SK-N-SH (cell line): ENCODE data around the gene GRWD1. TPM values are rescaled to one million over a fixed set of nuclear protein-coding genes. Genes with fewer than 3 reads are reported as not detected.
A peak's percentile ranks its signal among the peaks of the same experiment; 100 is the strongest.

Experiments used
- CTCF ChIA-PET: fragments of 300-600, 350-600 bp; formaldehyde crosslinking; extraction: SDS; loops from one replicate; lab custom pipeline; 2021; lab: Yijun Ruan, JAX
- POLR2A ChIA-PET: fragments of 350-600 bp; sonication (Branson Sonifier 250); formaldehyde crosslinking; extraction: SDS; loops from one replicate; lab custom pipeline; 2020; ENCODE audit warnings: antibody characterized with exemption, inconsistent platforms; lab: Yijun Ruan, JAX
- DNase-seq: peaks from one replicate; pipeline ENCODE4 v3.0.0; 2012
- H2AFZ ChIP-seq: fragments of 200-600 bp; sonication (generic); 2 replicates; pipeline ENCODE4 v1.8.1; 2016; ENCODE audit warnings: antibody characterized with exemption, mild to moderate bottlenecking, low read depth
- H3F3A ChIP-seq: fragments of 200-600 bp; sonication (generic); replicated peaks from 2 replicates; pipeline ENCODE3; 2016; ENCODE audit warnings: antibody characterized with exemption, mild to moderate bottlenecking; ENCODE audit not compliant: insufficient read depth
- H3K27ac ChIP-seq, 2 experiments: fragments of 200-500 bp in 1 of 2; fragments of 200-600 bp in 1 of 2; sonication (Bioruptor generic) in 1 of 2; sonication (generic), shearing (Covaris generic) in 1 of 2; 2 replicates each; pipeline versions ENCODE4 v1.5.1 to v1.6.1; 2014 to 2016; ENCODE audit warnings: low read depth in 2 of 2, inconsistent platforms in 1 of 2, low read length in 1 of 2, mild to moderate bottlenecking in 1 of 2, mixed read lengths in 1 of 2
- H3K27me3 ChIP-seq: fragments of 200-600 bp; sonication (generic), shearing (Covaris generic); 2 replicates; pipeline ENCODE4 v1.6.1; 2016; ENCODE audit warnings: mixed run types; ENCODE audit not compliant: insufficient read depth
- H3K36me3 ChIP-seq, 2 experiments: fragments of 200-500 bp in 1 of 2; fragments of 200-600 bp in 1 of 2; sonication (Bioruptor generic) in 1 of 2; sonication (generic) in 1 of 2; replicated peaks in 1 of 2; 2 replicates each; pipeline versions ENCODE3 to v1.5.1; 2014 to 2016; ENCODE audit warnings: low read length in 1 of 2, mild to moderate bottlenecking in 1 of 2; ENCODE audit not compliant: insufficient read depth in 2 of 2, control insufficient read depth in 1 of 2
- H3K4me1 ChIP-seq, 2 experiments: fragments of 200-500 bp in 1 of 2; fragments of 200-600 bp in 1 of 2; sonication (Bioruptor generic) in 1 of 2; sonication (generic), shearing (Covaris generic) in 1 of 2; 2 replicates each; pipeline versions ENCODE4 v1.5.1 to v1.6.1; 2014 to 2016; ENCODE audit warnings: low read depth in 1 of 2, low read length in 1 of 2, mixed run types in 1 of 2; ENCODE audit not compliant: insufficient read depth in 2 of 2, control insufficient read depth in 1 of 2
- H3K4me2 ChIP-seq: fragments of 200-600 bp; sonication (generic), shearing (Covaris generic); 2 replicates; pipeline ENCODE4 v1.6.1; 2017; ENCODE audit warnings: mixed run types
- H3K4me3 ChIP-seq, 2 experiments: fragments of 200-500 bp in 1 of 2; fragments of 200-600 bp in 1 of 2; sonication (Bioruptor generic) in 1 of 2; sonication (generic), shearing (Covaris generic) in 1 of 2; 2 replicates each; pipeline versions ENCODE4 v1.5.1 to v1.8.1; 2014 to 2016; ENCODE audit warnings: low read depth in 2 of 2, inconsistent platforms in 1 of 2, low read length in 1 of 2, mild to moderate bottlenecking in 1 of 2, mixed read lengths in 1 of 2, moderate library complexity in 1 of 2
- H3K79me2 ChIP-seq: fragments of 200-600 bp; sonication (generic); 2 replicates; pipeline ENCODE4 v1.8.1; 2017; ENCODE audit warnings: mild to moderate bottlenecking; ENCODE audit not compliant: insufficient read depth
- H3K9ac ChIP-seq: fragments of 200-600 bp; sonication (generic); 2 replicates; pipeline ENCODE4 v1.6.1; 2017; ENCODE audit warnings: mixed run types
- H3K9me2 ChIP-seq: fragments of 200-600 bp; sonication (generic); 2 replicates; pipeline ENCODE4 v1.6.1; 2017; ENCODE audit warnings: mixed run types
- H3K9me3 ChIP-seq: fragments of 200-600 bp; sonication (generic); 2 replicates; pipeline ENCODE4 v1.6.1; 2017; ENCODE audit warnings: mixed run types, mild to moderate bottlenecking, moderate library complexity
- H4K20me1 ChIP-seq: fragments of 200-600 bp; sonication (generic); 2 replicates; pipeline ENCODE4 v1.6.1; 2017; ENCODE audit warnings: mild to moderate bottlenecking, mixed run types; ENCODE audit not compliant: insufficient read depth
- CHD2 ChIP-seq: fragments of 150-350 bp; IDR thresholded peaks from 2 replicates; pipeline ENCODE4 v1.6.1; 2018; ENCODE audit warnings: low read length; ENCODE audit not compliant: partially characterized antibody
- ELF1 ChIP-seq: IDR thresholded peaks from 2 replicates; pipeline ENCODE4 v1.4.0; 2012
- EP300 ChIP-seq, 2 experiments: IDR thresholded peaks; 2 replicates each; pipeline versions ENCODE4 v1.4.0 to v1.6.1; 2012; ENCODE audit warnings: borderline replicate concordance in 1 of 2, low read depth in 1 of 2, low read length in 1 of 2
- EZH2phosphoT487 ChIP-seq: fragments of 200-600 bp; sonication (generic); IDR thresholded peaks from 2 replicates; pipeline ENCODE4 v1.6.1; 2017; ENCODE audit warnings: low read depth, mixed run types, mild to moderate bottlenecking, antibody characterized with exemption, moderate library complexity, borderline replicate concordance
- FOSL2 ChIP-seq: IDR thresholded peaks from 2 replicates; pipeline ENCODE4 v1.4.0; 2012; ENCODE audit warnings: low read depth, mild to moderate bottlenecking, moderate library complexity, borderline replicate concordance
- FOXJ3 ChIP-seq: sonication (generic); formaldehyde crosslinking; IDR thresholded peaks from 2 replicates; pipeline ENCODE4 v1.5.1; 2020; ENCODE audit warnings: mild to moderate bottlenecking, missing genetic modification reagents
- GABPA ChIP-seq: IDR thresholded peaks from 2 replicates; pipeline ENCODE4 v1.4.0; 2012; ENCODE audit warnings: low read depth, mild to moderate bottlenecking
- JUND ChIP-seq: IDR thresholded peaks from 2 replicates; pipeline ENCODE4 v1.4.0; 2012
- MEF2A ChIP-seq: IDR thresholded peaks from 2 replicates; pipeline ENCODE4 v1.4.0; 2012; ENCODE audit warnings: low read depth, borderline replicate concordance
- NFIC ChIP-seq: IDR thresholded peaks from 2 replicates; pipeline ENCODE4 v1.4.0; 2012; ENCODE audit warnings: borderline replicate concordance
- POLR2AphosphoS5 ChIP-seq: IDR thresholded peaks from 2 replicates; pipeline ENCODE4 v1.6.1; 2012; ENCODE audit warnings: low read depth, low read length
- RCOR1 ChIP-seq: fragments of 150-350 bp; IDR thresholded peaks from 2 replicates; pipeline ENCODE4 v1.6.1; 2017; ENCODE audit warnings: antibody characterized with exemption, low read length
- RXRA ChIP-seq: IDR thresholded peaks from 2 replicates; pipeline ENCODE4 v1.4.0; 2012; ENCODE audit warnings: low read depth, mild to moderate bottlenecking, borderline replicate concordance
- TCF12 ChIP-seq: IDR thresholded peaks from 2 replicates; pipeline ENCODE4 v1.4.0; 2012
- YY1 ChIP-seq: IDR thresholded peaks from 2 replicates; pipeline ENCODE4 v1.4.0; 2012; ENCODE audit warnings: low read depth, mild to moderate bottlenecking
- ZBTB33 ChIP-seq: IDR thresholded peaks from 2 replicates; pipeline ENCODE4 v1.4.0; 2012; ENCODE audit warnings: low read depth, borderline replicate concordance
- WGBS: methylation state at CpG from one replicate; pipeline ENCODE4 v1.1.6; 2017; ENCODE audit warnings: low lambda C conversion rate; 5-methylcytosine and 5-hydroxymethylcytosine counted together
- polyA plus RNA-seq, 3 experiments: library from polyadenylated mRNA; depleted of rRNA; stranded (reverse); fragments of >200 nt; gene quantifications; 2 replicates each; pipeline ENCODE4 v1.2.3, GENCODE V29; 2012
- TF ChIP-seq, protein P1 (sequence below): fragments of 150-350 bp; IDR thresholded peaks from 2 replicates; pipeline ENCODE4 v1.6.1; 2017; ENCODE audit warnings: antibody characterized with exemption, low read length, low read depth, borderline replicate concordance

Gene GRWD1
- polyA plus RNA-seq, 1 of the 3 experiments (the other 2 are of a cell fraction), result 36.6 TPM

DNA sequence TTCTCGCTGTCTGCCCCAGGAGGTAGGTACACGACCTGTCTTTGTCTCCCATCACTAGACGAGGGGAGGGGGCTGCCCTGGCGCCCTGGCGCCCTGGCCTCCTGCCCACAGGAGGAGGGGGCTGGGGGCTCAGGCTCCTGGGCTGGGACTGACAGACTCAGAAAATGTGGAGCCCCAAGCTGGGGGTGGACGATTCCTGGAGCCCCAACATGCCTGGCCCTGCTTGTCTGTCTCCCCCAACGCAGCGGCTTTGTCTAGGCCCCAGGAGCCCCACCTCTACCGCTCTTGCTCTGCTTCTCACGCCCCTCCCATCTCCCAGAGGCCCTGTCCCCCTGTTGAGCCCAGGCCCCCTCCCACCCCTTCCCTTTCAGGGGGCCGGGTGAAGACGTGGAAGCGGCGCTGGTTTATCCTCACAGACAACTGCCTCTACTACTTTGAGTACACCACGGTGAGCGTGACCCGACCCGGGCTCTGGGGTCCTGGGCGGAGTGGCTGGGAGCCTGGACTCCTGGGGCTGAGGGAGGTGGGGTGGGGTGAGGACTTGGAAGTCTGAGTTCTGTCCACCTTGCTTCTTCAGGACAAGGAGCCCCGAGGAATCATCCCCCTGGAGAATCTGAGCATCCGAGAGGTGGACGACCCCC, 32.0 kb downstream of the GRWD1 start:
- H3K79me2 ChIP-seq, result peaks cover 4% of the 10 kb centered on the region
- H3K9ac ChIP-seq, result no peak overlapping the region
- H3K36me3 ChIP-seq, result peaks cover 29 to 63% of the 10 kb centered on the region in 2 experiments
- POLR2A ChIA-PET, result no interaction called here
- H4K20me1 ChIP-seq, result peaks cover 20% of the 10 kb centered on the region
- H3K4me2 ChIP-seq, result no peak overlapping the region
- CTCF ChIA-PET, result interaction anchor here (0.6 to 4.4 kb wide), 3 partner anchors 9 to 131 kb away, joined by 3 to 23 read pairs (median 5); no protein-coding TSS in a partner anchor
- no peak overlapping the region for H3K4me3 ChIP-seq
- WGBS, result 95% methylated on average over 16 of the region's 22 CpGs
- no peaks in the 10 kb centered on the region for H3K9me2 ChIP-seq
- peaks cover 22% of the 10 kb centered on the region for H3F3A ChIP-seq
- no peak for TF ChIP-seq FOXJ3 (CRISPR knock-in tag)
- no peak for TF ChIP-seq YY1
- TF ChIP-seq RCOR1, result no peak
- no peak for TF ChIP-seq NFIC
- no peak for TF ChIP-seq JUND
- DNase-seq, result peak; percentile 30
- H3K27ac ChIP-seq, result no peak overlapping the region
- peaks cover 7 to 11% of the 10 kb centered on the region in 2 experiments; a peak in 3 of 4 replicates for H3K4me1 ChIP-seq
- H2AFZ ChIP-seq, result no peak overlapping the region
- H3K9me3 ChIP-seq, result no peaks in the 10 kb centered on the region
- H3K27me3 ChIP-seq, result no peaks in the 10 kb centered on the region

- TF ChIP-seq NFIC (no peak), GABPA (no peak), RXRA (no peak), EZH2phosphoT487 (no peak), FOSL2 (no peak), POLR2AphosphoS5 (no peak), MEF2A (no peak), ZBTB33 (no peak), TCF12 (no peak), CHD2 (no peak), ELF1 (no peak), EP300 (IDR thresholded peaks at IDR 0.05; ENCODE audit: borderline replicate concordance in 1 of 2, low read depth in 1 of 2, low read length in 1 of 2) (no peak), RCOR1 (no peak)
- TF ChIP-seq, protein P1, sequence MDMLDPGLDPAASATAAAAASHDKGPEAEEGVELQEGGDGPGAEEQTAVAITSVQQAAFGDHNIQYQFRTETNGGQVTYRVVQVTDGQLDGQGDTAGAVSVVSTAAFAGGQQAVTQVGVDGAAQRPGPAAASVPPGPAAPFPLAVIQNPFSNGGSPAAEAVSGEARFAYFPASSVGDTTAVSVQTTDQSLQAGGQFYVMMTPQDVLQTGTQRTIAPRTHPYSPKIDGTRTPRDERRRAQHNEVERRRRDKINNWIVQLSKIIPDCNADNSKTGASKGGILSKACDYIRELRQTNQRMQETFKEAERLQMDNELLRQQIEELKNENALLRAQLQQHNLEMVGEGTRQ, result no peak
- DNase-seq, result peak; percentile 19
- H3K27ac ChIP-seq, result no peak overlapping the region
- H3K79me2 ChIP-seq, result no peaks in the 10 kb centered on the region
- H3K4me3 ChIP-seq, result no peak overlapping the region
- no peaks in the 10 kb centered on the region for H3K27me3 ChIP-seq
- no peaks in the 10 kb centered on the region for H3K9me2 ChIP-seq
- H3K4me2 ChIP-seq, result no peak overlapping the region
- H3F3A ChIP-seq, result peaks cover 22% of the 10 kb centered on the region
- no peak overlapping the region for H3K9ac ChIP-seq
- ChIA-PET CTCF (interaction anchor here (0.6 to 4.4 kb wide), 3 partner anchors 8 to 130 kb away, joined by 3 to 23 read pairs (median 5); no protein-coding TSS in a partner anchor), POLR2A (interaction anchor here (0.9 to 1.5 kb wide), 2 partner anchors 9 kb away, joined by 3 to 5 read pairs; no protein-coding TSS in a partner anchor)
- WGBS, result 96% methylated on average over 22 of the region's 29 CpGs
- H4K20me1 ChIP-seq, result peaks cover 12% of the 10 kb centered on the region
- H2AFZ ChIP-seq, result no peak overlapping the region
- peaks cover 21 to 55% of the 10 kb centered on the region in 2 experiments for H3K36me3 ChIP-seq
- peaks cover 7 to 11% of the 10 kb centered on the region in 2 experiments; a peak in 3 of 4 replicates for H3K4me1 ChIP-seq
- H3K9me3 ChIP-seq, result no peaks in the 10 kb centered on the region
These were observed 32.8 kb downstream of the GRWD1 start for GRCh38 chr19:48478339-48479256.
